Ramos (cell line): Measurements from ENCODE around the gene MBD3.

ENCODE experiments used
- in situ Hi-C: fragments of 300-500 bp; cut with MboI; formaldehyde crosslinking; loops from one replicate; pipeline ENCODE4 v1.14.3; 2022; ENCODE audit warnings: low sequenced_read_pairs; ENCODE audit not compliant: unreplicated experiment

MBD3 gene

GRCh38 chr19:1620502-1620901, 27.8 kb upstream of the MBD3 start:
- in situ Hi-C loops, result no loop called here

- in situ Hi-C loops, result no loop called here
Observed at GRCh38 chr19:1619703-1620102, 27.0 kb upstream of the MBD3 start.

GRCh38 chr19:1619094-1619439, 26.4 kb upstream of the MBD3 start:
- in situ Hi-C loops, result no loop called here

DNA sequence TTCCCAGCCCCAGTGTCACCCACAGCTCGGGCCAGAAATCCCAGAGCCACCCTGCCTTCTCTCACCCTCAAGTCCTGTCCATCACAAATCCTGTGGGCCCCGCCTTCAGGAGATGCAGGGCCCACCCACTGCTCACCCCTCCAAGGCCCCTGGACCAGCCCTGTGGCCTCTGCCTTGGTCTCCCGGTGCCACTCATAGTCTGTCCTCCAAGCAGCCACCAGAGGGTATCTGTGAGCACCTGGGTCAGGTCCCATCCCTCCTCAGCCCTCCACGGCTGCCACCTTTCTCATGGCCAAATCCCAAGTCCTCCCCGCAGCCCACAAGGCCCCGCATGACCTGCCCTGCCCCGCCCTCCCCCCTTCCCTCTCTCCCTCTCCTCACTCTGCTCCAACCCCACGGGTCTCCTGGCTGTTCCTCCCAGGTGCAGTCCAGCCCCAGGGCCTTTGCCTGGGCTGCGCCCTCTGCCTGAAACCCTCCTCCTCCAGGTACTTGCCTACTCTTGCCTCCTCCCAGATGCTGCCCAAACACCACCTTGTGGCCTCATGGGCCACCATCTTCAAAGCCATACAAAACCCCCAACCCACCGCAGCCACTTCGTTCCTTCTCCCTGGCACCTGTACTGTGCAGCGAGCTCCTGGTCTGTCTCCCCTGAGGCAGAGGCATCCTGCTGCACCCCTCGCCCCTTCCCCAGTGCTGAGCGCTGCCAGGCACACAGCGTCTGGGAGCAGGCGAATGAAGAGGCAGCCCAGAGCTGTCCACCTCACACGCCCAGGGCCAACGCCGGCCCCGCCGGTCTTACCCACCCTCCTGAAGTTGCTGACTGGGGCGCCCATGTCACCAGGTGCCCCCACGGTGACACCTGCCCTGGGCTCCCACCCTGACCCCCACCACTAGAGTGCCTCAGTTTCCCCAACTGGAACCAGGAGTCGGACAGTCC, 25.8 kb upstream of the MBD3 start:
- in situ Hi-C loops, result no loop called here

DNA sequence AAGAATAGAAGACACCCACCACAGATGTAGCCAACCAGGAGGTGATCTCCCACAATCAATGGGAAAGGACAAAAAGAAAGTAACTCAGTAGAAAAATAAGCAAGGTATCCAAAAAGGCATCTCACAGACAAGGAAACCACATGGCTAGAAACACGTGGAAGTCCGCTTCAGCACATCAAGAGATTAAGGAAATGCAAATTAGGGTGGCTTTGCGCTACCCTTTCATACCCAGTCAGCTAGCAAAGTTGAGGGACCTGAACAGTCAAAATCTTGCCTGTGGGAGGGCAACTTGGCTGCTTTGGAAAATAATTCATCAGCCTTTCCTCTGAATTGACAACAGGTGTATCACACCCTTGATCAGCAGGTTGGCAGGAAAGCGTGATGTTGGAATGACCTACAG, 24.2 kb upstream of the MBD3 start:
- in situ Hi-C loops, result no loop called here

DNA sequence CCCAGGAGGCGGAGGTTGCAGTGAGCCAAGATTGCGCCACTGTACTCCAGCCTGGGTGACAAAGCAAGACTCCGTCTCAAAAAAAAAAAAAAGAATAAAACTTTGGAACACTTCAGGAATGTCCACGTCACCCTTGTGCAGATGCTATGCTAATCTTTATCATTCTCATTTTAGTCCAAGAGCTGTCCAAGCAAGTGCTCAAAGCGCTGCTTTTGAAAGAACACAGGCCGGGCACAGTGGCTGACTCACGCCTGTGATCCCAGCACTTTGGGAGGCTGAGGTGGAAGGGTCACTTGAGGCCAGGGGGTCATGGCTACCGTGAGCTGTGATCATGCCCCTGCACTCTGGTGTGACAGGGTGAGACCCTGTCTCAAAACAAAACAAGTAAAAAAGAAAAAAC, 23.7 kb upstream of the MBD3 start:
- in situ Hi-C loops, result no loop called here

DNA sequence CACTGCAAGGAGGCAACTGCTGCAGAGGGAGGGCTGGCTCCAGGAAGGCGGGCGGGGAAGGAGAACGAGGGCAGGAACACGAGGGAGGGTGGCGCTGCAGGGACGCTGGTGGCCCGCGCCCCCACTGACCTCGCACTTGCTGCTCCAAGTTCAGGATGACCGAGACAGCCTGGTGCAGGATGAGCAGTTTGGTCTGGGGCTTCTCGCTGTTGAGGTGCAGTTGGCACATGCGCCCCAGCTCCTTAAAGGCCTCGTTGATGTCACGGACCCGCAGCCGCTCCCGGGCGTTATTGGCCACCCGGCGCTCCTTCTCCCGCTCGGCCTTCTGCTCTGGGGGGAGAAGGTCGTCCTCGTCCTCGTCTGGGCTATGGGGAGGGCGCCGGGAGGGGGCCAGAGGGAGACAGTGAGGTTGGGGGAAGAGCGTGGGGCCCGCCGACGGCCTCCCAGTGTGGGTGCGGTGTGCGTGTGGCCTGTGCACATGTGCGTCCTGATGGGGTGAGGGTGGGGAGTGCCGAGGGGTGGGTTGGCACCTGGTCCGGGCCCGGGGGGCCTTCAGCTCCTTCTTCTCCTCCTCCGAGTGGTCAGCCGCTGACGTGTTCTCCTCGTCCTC, 22.6 kb upstream of the MBD3 start:
- in situ Hi-C loops, result no loop called here

GRCh38 chr19:1613808-1614570, 21.3 kb upstream of the MBD3 start:
- in situ Hi-C loops, result no loop called here

GRCh38 chr19:1613146-1613545, 20.5 kb upstream of the MBD3 start:
- in situ Hi-C loops, result no loop called here

DNA sequence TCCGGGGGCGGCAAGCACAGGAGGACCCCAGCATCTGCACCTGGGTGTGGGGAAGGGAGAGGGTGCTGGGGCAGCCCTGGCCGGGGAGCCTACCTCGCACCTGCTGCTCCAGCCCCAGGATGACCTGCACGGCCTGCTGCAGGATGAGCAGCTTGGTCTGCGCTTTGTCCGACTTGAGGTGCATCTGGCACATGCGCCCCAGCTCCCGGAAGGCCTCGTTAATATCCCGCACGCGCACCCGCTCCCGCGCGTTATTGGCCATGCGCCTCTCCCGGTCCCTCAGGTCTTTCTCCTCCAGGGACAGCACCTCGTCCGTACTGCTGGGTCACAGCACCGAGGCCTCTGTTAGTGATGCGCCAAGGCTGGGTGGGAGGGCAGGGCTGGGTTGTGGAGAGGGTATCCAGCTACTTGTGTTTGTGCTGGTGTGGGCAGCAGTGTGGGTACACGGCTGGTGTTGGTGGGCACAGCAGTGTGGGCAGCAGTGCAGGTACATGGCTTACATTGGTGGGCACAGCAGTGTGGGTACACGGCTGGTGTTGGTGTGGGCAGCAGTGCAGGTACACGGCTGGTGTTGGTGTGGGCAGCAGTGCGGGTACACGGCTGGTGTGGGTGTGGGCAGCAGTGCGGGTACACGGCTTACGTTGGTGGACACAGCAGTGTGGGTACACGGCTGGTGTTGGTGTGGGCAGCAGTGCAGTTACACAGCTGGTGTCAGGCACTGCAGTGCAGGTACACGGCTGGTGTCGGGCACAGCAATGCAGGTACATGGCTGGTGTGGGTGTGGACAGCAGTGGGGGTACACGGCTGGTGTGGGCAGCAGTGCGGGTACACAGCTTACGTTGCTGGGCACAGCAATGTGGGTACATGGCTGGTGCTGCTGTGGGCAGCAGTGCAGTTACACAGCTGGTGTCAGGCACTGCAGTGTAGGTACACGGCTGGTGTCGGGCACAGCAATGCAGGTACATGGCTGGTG, 19.7 kb upstream of the MBD3 start:
- in situ Hi-C loops, result no loop called here

GRCh38 chr19:1611353-1611752, 18.7 kb upstream of the MBD3 start:
- in situ Hi-C loops, result no loop called here

- in situ Hi-C loops, result no loop called here
Observed at GRCh38 chr19:1610579-1610978, 17.9 kb upstream of the MBD3 start.

DNA sequence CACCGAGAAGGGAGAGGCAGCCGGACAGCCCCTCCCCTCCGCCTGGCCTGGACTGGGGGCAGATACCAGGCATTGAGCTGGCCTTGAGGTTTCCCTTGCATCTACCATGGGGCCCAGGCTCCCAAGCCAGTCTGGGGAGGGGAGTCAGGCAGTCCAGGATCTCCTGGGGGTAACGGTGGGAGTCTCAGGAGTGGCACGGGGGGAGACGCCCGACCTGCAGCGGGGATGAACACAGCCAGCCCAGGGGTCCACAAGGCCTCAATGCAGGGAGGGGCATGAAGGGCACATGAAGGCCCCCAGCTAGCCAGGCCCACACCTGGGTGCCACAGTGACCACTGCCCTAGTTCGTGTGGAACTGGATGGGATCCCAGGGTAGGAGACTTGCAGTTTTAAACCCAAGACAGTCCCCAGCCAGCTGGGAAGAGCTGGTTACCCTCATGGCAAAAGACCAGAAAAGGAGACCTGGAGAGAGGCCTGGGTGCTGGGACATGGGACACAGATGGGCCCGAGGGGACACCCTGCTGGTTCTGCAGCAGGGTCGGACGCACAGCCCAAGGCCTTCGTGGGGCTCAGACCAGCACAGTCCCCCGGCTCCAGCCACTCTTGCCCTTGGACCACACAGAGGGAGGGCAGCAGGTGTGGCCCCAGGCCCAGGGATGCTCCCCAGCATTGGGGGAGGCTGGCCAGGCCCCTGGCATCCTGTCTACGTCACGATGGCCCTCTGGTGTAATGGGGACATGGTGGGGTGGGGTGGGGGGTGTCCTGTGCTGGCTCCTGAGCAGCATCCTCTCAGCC, 17.2 kb upstream of the MBD3 start:
- in situ Hi-C loops, result no loop called here

DNA sequence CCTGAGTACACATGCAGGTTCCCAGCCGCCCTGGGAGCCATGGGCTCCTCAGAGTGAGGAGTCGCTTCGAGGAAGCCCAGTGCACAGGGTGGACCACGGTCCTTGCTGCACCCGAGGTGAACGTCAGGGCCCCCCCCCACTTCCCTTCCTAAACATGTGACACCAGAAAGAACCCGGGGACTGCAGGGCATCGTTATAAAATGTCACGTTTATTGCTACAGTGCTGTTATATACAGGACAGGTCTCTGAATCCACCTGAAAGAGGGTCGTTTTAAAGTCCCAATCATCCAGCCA, 16.4 kb upstream of the MBD3 start:
- in situ Hi-C loops, result no loop called here

DNA sequence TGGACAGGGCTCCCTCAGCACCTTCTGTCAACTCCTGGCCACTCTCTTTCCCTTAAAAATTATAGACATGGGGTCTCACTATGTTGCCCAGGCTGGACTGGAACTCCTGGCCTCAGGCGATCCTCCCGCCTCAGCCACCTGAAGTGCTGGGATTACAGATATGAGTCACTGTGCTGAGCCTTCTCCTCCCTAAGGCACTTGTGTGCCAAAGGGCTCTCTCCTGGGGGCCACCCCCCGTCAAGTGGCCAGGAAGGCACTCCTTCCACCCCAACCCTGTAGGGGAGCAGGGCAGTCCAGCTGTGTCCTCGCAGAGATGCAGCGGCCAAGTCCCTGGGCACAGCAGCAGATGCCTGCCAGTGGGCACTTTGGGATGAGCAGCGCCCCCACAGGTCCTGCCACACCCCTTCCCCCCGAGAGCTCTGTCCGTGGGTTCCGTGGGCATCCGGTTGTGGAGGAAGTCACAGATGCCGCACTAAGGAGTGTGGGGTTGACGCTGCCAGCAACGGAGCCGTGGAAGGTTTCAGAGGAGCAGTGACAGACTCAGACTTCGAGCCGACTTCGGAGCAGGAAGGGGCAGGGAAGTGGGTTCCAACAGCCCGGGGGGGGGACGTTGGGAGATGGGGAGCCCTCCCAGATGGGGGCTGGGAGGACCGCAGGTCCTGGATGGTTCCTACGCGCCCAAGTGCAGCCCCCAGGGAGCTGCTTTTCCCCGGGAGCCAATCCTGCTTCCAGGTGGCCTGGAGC, 15.9 kb upstream of the MBD3 start:
- in situ Hi-C loops, result no loop called here

DNA sequence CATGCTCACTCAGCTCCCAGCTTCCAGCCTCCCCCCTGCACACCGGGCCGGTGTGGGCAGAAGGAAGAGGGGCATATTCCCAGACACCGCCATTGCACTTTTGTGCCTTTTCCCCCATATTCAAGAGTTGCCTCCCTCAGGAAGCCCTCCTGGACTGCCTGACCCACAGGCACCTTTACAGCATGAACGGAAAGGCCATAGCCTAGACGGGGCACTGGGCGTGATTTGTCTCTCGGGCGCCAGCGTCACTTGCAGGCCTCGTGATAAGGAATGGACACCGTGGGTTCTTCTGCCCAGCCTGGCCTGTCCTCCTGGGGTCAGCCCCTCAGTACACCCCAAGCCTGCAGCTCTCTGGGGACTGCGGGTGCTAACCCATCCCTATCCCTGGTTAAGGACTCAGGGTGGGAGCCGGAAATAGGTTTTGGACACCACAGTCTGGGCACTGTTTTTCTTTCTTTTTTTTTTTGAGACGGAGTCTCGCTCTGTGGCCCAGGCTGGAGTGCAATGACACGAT, 13.5 kb upstream of the MBD3 start:
- in situ Hi-C loops, result no loop called here

- in situ Hi-C loops, result no loop called here
Observed at GRCh38 chr19:1605236-1606137, 12.8 kb upstream of the MBD3 start, which contains the start of gene UQCR11. Gene UQCR11 (minus strand): TSS chr19:1605462. CDS start chr19:1605409, 53 bp downstream.
